ENCODE data around the gene CDK5RAP3.

CDK5RAP3 gene

DNA sequence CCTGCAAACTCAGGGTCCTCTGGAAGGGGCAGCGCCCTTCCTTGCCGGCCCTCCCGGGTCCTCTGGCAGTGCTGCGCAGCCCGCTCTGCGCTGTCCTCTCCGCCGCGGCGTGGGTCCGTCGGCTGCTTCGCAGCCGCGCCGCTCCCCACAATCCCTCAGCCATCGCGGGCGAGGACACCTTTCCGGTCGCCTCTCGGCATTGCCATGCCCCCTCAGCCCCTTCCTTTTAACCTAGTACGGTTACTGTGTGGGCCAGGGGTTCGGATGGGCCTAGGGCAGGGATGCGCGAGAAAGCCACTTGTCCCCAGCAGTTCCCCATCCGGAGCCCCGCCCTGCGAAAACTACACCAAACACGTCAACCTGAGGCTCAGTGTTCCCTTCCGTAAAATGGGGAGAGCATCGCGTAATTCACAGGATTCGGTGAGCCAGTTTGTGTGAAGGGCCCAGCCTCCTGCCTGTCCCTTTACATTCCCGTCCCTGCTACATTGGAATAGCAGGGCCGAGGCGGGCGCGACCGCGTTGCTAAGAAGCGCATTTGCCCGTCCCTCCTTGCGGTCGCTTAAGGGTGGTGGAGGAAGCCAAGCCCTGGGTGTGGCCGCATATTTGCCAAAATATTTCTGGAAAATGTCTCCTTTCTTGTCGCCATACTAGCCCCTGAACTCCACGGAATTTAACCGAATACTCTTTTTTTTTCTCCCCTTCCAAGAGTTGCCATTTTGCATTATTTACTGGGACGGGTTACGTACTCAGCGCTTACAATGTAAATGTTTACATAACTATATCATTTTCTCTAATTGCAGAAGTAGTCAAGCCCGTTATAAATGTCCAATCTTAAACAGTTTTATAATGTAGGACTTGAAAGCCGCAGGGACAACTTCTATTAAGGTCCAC lies 53.5 kb downstream of the CDK5RAP3 start:
- no peak for DNase-seq (ENCODE audit: low read depth in 2 of 2)

- DNase-seq (ENCODE audit: low read depth in 2 of 2) = peak; percentile 93 to 94
These were observed 54.4 kb downstream of the CDK5RAP3 start for GRCh38 chr17:48025040-48025903.

GRCh38 chr17:48025904-48026501 lies 55.1 kb downstream of the CDK5RAP3 start:
- DNase-seq (ENCODE audit: low read depth in 2 of 2) = no peak

DNA sequence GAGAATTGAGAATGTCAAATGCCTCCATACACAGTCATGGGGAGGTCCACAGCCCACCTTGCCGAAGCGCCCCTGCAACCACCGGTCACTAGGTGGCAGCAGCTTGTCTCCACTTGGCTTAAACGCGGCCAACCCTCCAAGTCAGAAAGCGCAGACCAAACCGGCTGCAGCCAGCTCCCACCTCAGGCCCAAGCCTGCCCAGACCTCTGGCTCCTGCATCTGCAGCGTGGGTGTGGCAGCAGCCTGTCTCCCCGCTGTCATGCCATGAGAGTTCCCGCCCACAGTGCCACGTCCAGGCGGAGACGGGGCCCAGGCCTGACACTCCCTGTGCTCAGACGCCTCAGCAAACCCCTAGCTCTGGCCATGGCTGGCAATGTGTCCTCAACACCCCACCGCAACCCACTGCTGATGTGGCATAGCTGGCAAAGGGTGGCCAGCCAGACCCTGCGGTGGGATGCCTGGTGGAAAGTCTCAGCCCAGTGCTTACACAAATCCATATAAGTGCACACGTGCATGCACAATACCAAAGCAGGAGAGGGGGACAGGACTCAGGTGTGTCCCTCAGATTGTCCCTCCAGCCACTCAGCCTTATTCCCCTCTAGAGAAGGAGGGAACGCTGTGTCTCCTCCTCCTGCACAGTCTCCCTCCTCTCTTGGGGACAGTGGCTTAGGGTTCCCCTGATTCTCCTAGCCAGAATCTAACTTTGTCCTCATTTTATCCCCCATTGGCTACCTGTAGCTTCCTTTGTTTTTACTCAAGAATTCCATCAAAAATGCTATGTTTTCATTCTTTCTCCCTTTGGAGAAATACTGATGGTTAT lies 55.8 kb downstream of the CDK5RAP3 start:
- DNase-seq (ENCODE audit: low read depth in 2 of 2) = peak in 1 of 2 donors; percentile 50

GRCh38 chr17:48027322-48027981 lies 56.5 kb downstream of the CDK5RAP3 start:
- no peak for DNase-seq (ENCODE audit: low read depth in 2 of 2)

DNA sequence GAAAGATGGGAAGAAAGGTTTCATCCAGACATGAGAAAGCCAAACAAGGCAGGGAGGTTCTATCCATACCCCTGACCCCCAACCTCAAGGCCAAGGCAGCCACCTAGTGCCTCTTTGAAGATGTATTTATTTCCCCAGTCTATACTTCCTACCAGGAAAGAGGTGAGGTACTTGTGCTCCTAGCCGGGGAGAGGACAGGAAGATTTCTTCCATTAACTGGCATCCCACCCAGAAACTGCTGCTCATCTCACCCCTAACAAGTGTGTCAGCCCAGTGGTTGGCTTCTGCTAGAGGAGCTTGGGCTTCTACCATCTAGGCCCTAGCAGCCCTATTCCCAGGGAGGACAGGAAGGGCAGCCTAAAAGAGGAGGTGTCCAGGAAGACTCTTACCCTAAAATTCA lies 57.8 kb downstream of the CDK5RAP3 start:
- no peak for DNase-seq (ENCODE audit: low read depth in 2 of 2)

DNA sequence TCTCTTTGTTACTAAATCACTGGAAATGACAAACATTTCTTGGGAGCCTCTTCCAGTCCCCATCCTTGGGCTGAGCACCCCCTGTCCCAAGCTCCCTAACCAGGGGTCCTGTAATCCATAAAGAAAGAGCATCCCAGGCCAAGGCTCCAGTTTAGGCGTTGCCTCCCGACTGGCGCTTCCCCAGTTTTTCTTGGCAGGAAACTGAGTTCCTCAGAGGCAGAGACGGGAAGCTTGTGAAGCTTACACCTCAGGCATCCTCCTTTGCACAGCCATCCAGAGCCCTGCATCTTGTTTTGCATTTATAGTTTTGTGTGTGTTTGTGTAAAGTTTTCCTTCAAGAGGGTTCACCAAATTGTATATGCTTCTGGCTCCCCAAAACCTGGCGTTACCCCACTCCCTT lies 59.6 kb downstream of the CDK5RAP3 start:
- DNase-seq (ENCODE audit: low read depth in 2 of 2) = no peak
